HCT116 (cell line): ENCODE data around the gene FHIT. TPM values are rescaled to one million over a fixed set of nuclear protein-coding genes. Genes with fewer than 3 reads are reported as not detected.

ENCODE experiments used
- ATAC-seq: fragments of 200-7000 bp; cut with Tn5 transposase; 2 replicates; pipeline ENCODE4 v1.9.1; 2020; ENCODE audit warnings: mild to moderate bottlenecking, moderate library complexity
- BruUV-seq: library from RNA; stranded (reverse); fragments of 400-500 nt; replicated peaks from 2 replicates; lab custom pipeline; 2021; lab: Mats Ljungman, UMichigan
- CTCF ChIA-PET: fragments of 300-600 bp; sonication (Branson Sonifier 250); formaldehyde crosslinking; loops from one replicate; lab custom pipeline; 2021; ENCODE audit warnings: antibody characterized with exemption; lab: Charles Lee
- POLR2A ChIA-PET: fragments of 300-600, 350-600 bp; sonication (Branson Sonifier 250); formaldehyde crosslinking; loops from one replicate; lab custom pipeline; 2021; ENCODE audit warnings: antibody characterized with exemption; lab: Charles Lee
- RAD21 ChIA-PET, 2 experiments: fragments of 300-600 bp; sonication (Branson Sonifier 250); formaldehyde crosslinking; loops; one replicate each; lab custom pipeline; 2023; ENCODE audit warnings: low total read pairs in 2 of 2; ENCODE audit not compliant: uncharacterized antibody in 2 of 2, unreplicated experiment in 2 of 2, low non-redundant PET in 1 of 2; lab: Charles Lee
- DNase-seq: peaks from one replicate; pipeline ENCODE4 v3.0.0-alpha.2; 2010; ENCODE audit warnings: low read depth, low spot score
- H2AFZ ChIP-seq: fragments of 200-600 bp; shearing (Covaris generic), sonication (generic); 2 replicates; pipeline ENCODE4 v1.6.1; 2017; ENCODE audit warnings: low read depth, mixed run types, mixed read lengths, antibody characterized with exemption, low read length; ENCODE audit not compliant: poor library complexity, severe bottlenecking
- H3K27ac ChIP-seq: 2 replicates; pipeline ENCODE4 v1.5.1; 2012; ENCODE audit warnings: low read depth, low read length
- H3K27me3 ChIP-seq: fragments of 200-600 bp; sonication (generic); 2 replicates; pipeline ENCODE4 v1.6.1; 2016; ENCODE audit warnings: mixed run types, low read length, mixed read lengths; ENCODE audit not compliant: insufficient read depth
- H3K36me3 ChIP-seq, 2 experiments: fragments of 200-500 bp in 1 of 2; fragments of 200-600 bp in 1 of 2; sonication (Bioruptor generic) in 1 of 2; sonication (generic) in 1 of 2; 2 replicates each; pipeline versions ENCODE4 v1.5.1 to v1.6.1; 2014 to 2016; ENCODE audit warnings: low read length in 2 of 2, inconsistent platforms in 1 of 2, mixed read lengths in 1 of 2, mixed run types in 1 of 2; ENCODE audit not compliant: insufficient read depth in 2 of 2, control insufficient read depth in 1 of 2
- H3K4me1 ChIP-seq, 2 experiments: fragments of 200-600 bp in 1 of 2; sonication (generic) in 1 of 2; 2 replicates each; pipeline versions ENCODE4 v1.5.1 to v1.6.1; 2012 to 2017; ENCODE audit warnings: low read length in 2 of 2, inconsistent platforms in 1 of 2, mild to moderate bottlenecking in 1 of 2, mixed read lengths in 1 of 2, mixed run types in 1 of 2, moderate library complexity in 1 of 2; ENCODE audit not compliant: insufficient read depth in 2 of 2, control insufficient read depth in 1 of 2
- H3K4me2 ChIP-seq: fragments of 200-600 bp; sonication (generic); 2 replicates; pipeline ENCODE4 v1.6.1; 2017; ENCODE audit warnings: mixed run types, low read length, mixed read lengths
- H3K4me3 ChIP-seq, 2 experiments: fragments of 200-600 bp in 1 of 2; sonication (generic) in 1 of 2; replicated peaks in 1 of 2; 2 replicates each; pipeline ENCODE4 v1.5.1; 2011 to 2016; ENCODE audit warnings: low read length in 2 of 2, control low read depth in 1 of 2, low read depth in 1 of 2, mild to moderate bottlenecking in 1 of 2, mixed read lengths in 1 of 2, mixed run types in 1 of 2
- H3K79me2 ChIP-seq: fragments of 200-600 bp; sonication (generic); 2 replicates; pipeline ENCODE4 v1.6.1; 2017; ENCODE audit warnings: mild to moderate bottlenecking, mixed run types, low read length, moderate library complexity, mixed read lengths; ENCODE audit not compliant: insufficient read depth
- H3K9ac ChIP-seq: fragments of 200-600 bp; sonication (generic); 2 replicates; pipeline ENCODE4 v1.6.1; 2016; ENCODE audit warnings: low read length, mixed read lengths
- H3K9me2 ChIP-seq: fragments of 200-600 bp; sonication (generic), shearing (Covaris generic); 2 replicates; pipeline ENCODE4 v1.6.1; 2017; ENCODE audit warnings: mixed run types, mild to moderate bottlenecking, moderate library complexity; ENCODE audit not compliant: insufficient read depth
- H3K9me3 ChIP-seq, 2 experiments: fragments of 200-500 bp in 1 of 2; fragments of 200-600 bp in 1 of 2; sonication (Bioruptor generic) in 1 of 2; sonication (generic) in 1 of 2; 2 replicates each; pipeline ENCODE4 v1.6.1; 2014 to 2017; ENCODE audit warnings: low read length in 2 of 2, mixed read lengths in 2 of 2, inconsistent platforms in 1 of 2, low read depth in 1 of 2, mild to moderate bottlenecking in 1 of 2, mixed run types in 1 of 2, moderate library complexity in 1 of 2; ENCODE audit not compliant: control insufficient read depth in 1 of 2, insufficient read depth in 1 of 2
- H4K20me1 ChIP-seq: fragments of 200-600 bp; sonication (generic), shearing (Covaris generic); 2 replicates; pipeline ENCODE4 v1.6.1; 2017; ENCODE audit warnings: mixed run types, mild to moderate bottlenecking, moderate library complexity; ENCODE audit not compliant: insufficient read depth
- CBX3 ChIP-seq: IDR thresholded peaks from 2 replicates; pipeline ENCODE4 v1.6.1; 2012; ENCODE audit warnings: low read depth
- CEBPB ChIP-seq: IDR thresholded peaks from 2 replicates; pipeline ENCODE4 v1.6.1; 2012; ENCODE audit warnings: low read depth
- ELF1 ChIP-seq: IDR thresholded peaks from 2 replicates; pipeline ENCODE4 v1.6.1; 2012; ENCODE audit warnings: low read depth, borderline replicate concordance
- EZH2phosphoT487 ChIP-seq: fragments of 200-600 bp; IDR thresholded peaks from 2 replicates; pipeline ENCODE4 v1.6.1; 2018; ENCODE audit warnings: antibody characterized with exemption, borderline replicate concordance
- FOSL1 ChIP-seq: IDR thresholded peaks from 2 replicates; pipeline ENCODE4 v1.6.1; 2012; ENCODE audit warnings: low read depth
- POLR2A ChIP-seq: IDR thresholded peaks from 2 replicates; pipeline ENCODE4 v1.7.0; 2011; ENCODE audit warnings: borderline replicate concordance; ENCODE audit not compliant: insufficient read depth, insufficient read length; ENCODE audit errors: extremely low read depth
- POLR2AphosphoS5 ChIP-seq: IDR thresholded peaks from 2 replicates; pipeline ENCODE4 v1.6.1; 2011; ENCODE audit warnings: mild to moderate bottlenecking, low read depth, low read length, moderate library complexity
- RAD21 ChIP-seq: IDR thresholded peaks from 2 replicates; pipeline ENCODE4 v1.6.1; 2012; ENCODE audit warnings: low read depth, mild to moderate bottlenecking
- SP1 ChIP-seq: IDR thresholded peaks from 2 replicates; pipeline ENCODE4 v1.6.1; 2012; ENCODE audit warnings: low read depth
- SRF ChIP-seq: IDR thresholded peaks from 2 replicates; pipeline ENCODE4 v1.6.1; 2012; ENCODE audit warnings: low read depth
- TCF7L2 ChIP-seq: IDR thresholded peaks from 2 replicates; pipeline ENCODE4 v1.7.0; 2011; ENCODE audit warnings: borderline replicate concordance, inconsistent platforms; ENCODE audit not compliant: insufficient read depth, insufficient read length; ENCODE audit errors: extremely low read depth
- YY1 ChIP-seq: IDR thresholded peaks from 2 replicates; pipeline ENCODE4 v1.6.1; 2011; ENCODE audit warnings: low read length, low read depth, moderate library complexity, mild to moderate bottlenecking; ENCODE audit not compliant: insufficient replicate concordance; ENCODE audit errors: extremely low read depth
- ZNF274 ChIP-seq: fragments of 200-500 bp; sonication (Bioruptor generic); IDR thresholded peaks from 2 replicates; pipeline ENCODE4 v1.6.1; 2014; ENCODE audit warnings: mild to moderate bottlenecking, low read depth, low read length, inconsistent platforms
- intact Hi-C: fragments of 100-400 bp; cut with micrococcal nuclease; formaldehyde crosslinking; loops from 2 replicates; pipeline ENCODE4 v1.10.0; 2022
- total RNA-seq: library from RNA; stranded (reverse); gene quantifications from one replicate; pipeline ENCODE4 v1.2.1, GENCODE V29; 2021; ENCODE audit not compliant: unreplicated experiment
- TF ChIP-seq, protein P1 (sequence below): IDR thresholded peaks from 2 replicates; pipeline ENCODE4 v1.6.1; 2012
- TF ChIP-seq, protein P2 (sequence below): IDR thresholded peaks from 2 replicates; pipeline ENCODE4 v1.6.1; 2012; ENCODE audit warnings: low read depth
- TF ChIP-seq, protein P3 (sequence below): IDR thresholded peaks from 2 replicates; pipeline ENCODE4 v1.6.1; 2012
- TF ChIP-seq, protein P4 (sequence below), 3 experiments: fragments of 200-600 bp in 1 of 3; sonication (generic) in 1 of 3; IDR thresholded peaks in 2 of 3; conservative IDR thresholded peaks in 1 of 3; 2 replicates each; pipeline ENCODE4 v1.5.1; 2012 to 2017; ENCODE audit warnings: low read depth in 2 of 3, low read length in 2 of 3, antibody characterized with exemption in 1 of 3, borderline replicate concordance in 1 of 3, control low read depth in 1 of 3, mild to moderate bottlenecking in 1 of 3, mixed read lengths in 1 of 3, mixed run types in 1 of 3, moderate library complexity in 1 of 3; ENCODE audit not compliant: insufficient read depth in 1 of 3

Gene FHIT
- total RNA-seq, 1 experiment from 2014 or later = 20.1 TPM

DNA sequence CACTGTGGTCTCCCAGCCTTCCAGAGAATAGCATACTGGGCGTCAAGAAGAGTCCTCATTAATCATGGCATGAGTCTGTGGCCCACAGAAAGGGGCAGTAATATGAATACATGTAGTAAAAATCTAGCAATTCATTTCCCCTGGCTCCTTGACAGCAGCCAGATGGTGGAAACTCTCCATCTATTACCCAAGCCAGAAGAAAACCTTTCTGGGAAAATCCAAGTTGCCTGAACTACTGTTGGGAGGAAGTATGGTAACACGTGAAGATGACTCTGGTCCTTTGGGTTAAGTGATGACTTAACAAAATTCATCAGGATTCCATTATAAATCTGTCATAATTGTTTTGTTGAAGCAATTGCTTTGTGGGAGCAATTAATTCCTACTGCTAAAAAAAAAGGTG, 530.5 kb downstream of the FHIT start:
- RAD21 ChIA-PET = no interaction called here
- intact Hi-C loops = no loop called here
- no peaks in the 10 kb centered on the region for H3K36me3 ChIP-seq
- H3K9me2 ChIP-seq = no peaks in the 10 kb centered on the region
- DNase-seq = no peak
- CTCF ChIA-PET = no interaction called here
- no peak overlapping the region for H3K27ac ChIP-seq
- no peaks in the 10 kb centered on the region for H3K79me2 ChIP-seq
- H3K9me3 ChIP-seq = no peaks in the 10 kb centered on the region
- H3K4me3 ChIP-seq = no peak overlapping the region
- H4K20me1 ChIP-seq = no peaks in the 10 kb centered on the region
- no TSS peak for BruUV-seq
- H3K9ac ChIP-seq = no peak overlapping the region
- no peaks in the 10 kb centered on the region for H3K4me1 ChIP-seq
- TF ChIP-seq FOSL1 = no peak
- TF ChIP-seq EZH2phosphoT487 = no peak
- no peak for TF ChIP-seq ELF1
- no peak for TF ChIP-seq YY1
- TF ChIP-seq, protein P1, sequence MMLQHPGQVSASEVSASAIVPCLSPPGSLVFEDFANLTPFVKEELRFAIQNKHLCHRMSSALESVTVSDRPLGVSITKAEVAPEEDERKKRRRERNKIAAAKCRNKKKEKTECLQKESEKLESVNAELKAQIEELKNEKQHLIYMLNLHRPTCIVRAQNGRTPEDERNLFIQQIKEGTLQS = no peak
- TF ChIP-seq POLR2A = no peak
- no peak for TF ChIP-seq POLR2AphosphoS5
- TF ChIP-seq, protein P2, sequence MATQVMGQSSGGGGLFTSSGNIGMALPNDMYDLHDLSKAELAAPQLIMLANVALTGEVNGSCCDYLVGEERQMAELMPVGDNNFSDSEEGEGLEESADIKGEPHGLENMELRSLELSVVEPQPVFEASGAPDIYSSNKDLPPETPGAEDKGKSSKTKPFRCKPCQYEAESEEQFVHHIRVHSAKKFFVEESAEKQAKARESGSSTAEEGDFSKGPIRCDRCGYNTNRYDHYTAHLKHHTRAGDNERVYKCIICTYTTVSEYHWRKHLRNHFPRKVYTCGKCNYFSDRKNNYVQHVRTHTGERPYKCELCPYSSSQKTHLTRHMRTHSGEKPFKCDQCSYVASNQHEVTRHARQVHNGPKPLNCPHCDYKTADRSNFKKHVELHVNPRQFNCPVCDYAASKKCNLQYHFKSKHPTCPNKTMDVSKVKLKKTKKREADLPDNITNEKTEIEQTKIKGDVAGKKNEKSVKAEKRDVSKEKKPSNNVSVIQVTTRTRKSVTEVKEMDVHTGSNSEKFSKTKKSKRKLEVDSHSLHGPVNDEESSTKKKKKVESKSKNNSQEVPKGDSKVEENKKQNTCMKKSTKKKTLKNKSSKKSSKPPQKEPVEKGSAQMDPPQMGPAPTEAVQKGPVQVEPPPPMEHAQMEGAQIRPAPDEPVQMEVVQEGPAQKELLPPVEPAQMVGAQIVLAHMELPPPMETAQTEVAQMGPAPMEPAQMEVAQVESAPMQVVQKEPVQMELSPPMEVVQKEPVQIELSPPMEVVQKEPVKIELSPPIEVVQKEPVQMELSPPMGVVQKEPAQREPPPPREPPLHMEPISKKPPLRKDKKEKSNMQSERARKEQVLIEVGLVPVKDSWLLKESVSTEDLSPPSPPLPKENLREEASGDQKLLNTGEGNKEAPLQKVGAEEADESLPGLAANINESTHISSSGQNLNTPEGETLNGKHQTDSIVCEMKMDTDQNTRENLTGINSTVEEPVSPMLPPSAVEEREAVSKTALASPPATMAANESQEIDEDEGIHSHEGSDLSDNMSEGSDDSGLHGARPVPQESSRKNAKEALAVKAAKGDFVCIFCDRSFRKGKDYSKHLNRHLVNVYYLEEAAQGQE = no peak
- TF ChIP-seq SRF = no peak
- TF ChIP-seq RAD21 = no peak
- TF ChIP-seq, protein P3, sequence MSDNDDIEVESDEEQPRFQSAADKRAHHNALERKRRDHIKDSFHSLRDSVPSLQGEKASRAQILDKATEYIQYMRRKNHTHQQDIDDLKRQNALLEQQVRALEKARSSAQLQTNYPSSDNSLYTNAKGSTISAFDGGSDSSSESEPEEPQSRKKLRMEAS = no peak
- no peak for TF ChIP-seq ZNF274
- no peak for TF ChIP-seq TCF7L2
- no peak for TF ChIP-seq CBX3
- no peak for TF ChIP-seq CEBPB
- no peak for TF ChIP-seq SP1
- TF ChIP-seq, protein P4, sequence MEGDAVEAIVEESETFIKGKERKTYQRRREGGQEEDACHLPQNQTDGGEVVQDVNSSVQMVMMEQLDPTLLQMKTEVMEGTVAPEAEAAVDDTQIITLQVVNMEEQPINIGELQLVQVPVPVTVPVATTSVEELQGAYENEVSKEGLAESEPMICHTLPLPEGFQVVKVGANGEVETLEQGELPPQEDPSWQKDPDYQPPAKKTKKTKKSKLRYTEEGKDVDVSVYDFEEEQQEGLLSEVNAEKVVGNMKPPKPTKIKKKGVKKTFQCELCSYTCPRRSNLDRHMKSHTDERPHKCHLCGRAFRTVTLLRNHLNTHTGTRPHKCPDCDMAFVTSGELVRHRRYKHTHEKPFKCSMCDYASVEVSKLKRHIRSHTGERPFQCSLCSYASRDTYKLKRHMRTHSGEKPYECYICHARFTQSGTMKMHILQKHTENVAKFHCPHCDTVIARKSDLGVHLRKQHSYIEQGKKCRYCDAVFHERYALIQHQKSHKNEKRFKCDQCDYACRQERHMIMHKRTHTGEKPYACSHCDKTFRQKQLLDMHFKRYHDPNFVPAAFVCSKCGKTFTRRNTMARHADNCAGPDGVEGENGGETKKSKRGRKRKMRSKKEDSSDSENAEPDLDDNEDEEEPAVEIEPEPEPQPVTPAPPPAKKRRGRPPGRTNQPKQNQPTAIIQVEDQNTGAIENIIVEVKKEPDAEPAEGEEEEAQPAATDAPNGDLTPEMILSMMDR (IDR thresholded peaks at IDR 0.05 in 2 of 3, conservative IDR thresholded peaks at IDR 0.05 in 1 of 3; ENCODE audit: borderline replicate concordance in 1 of 3, insufficient read depth in 1 of 3, low read depth in 2 of 3, low read length in 2 of 3) = no peak
- H2AFZ ChIP-seq = no peak overlapping the region
- POLR2A ChIA-PET = no interaction called here
- H3K4me2 ChIP-seq = no peak overlapping the region
- ATAC-seq = no peak
- H3K27me3 ChIP-seq = no peaks in the 10 kb centered on the region
